NCI-H1694 (cell line): ENCODE data around the gene MAP3K9.
"Not testable (repeated sequence)": the region's sequence is repeated elsewhere in the genome, so short reads cannot be mapped to it uniquely, and the experiment has no call there.

Experiments
- DNase-seq: peaks from one replicate; lab custom pipeline; 2025; lab: John Stamatoyannopoulos, UW

Gene MAP3K9

GRCh38 chr14:70724944-70725343, 84.4 kb downstream of the MAP3K9 start:
- DNase-seq = no peak

- no peak for DNase-seq
Measured at GRCh38 chr14:70724110-70724509, 85.2 kb downstream of the MAP3K9 start.

GRCh38 chr14:70723276-70723675, 86.0 kb downstream of the MAP3K9 start:
- no peak for DNase-seq

DNA sequence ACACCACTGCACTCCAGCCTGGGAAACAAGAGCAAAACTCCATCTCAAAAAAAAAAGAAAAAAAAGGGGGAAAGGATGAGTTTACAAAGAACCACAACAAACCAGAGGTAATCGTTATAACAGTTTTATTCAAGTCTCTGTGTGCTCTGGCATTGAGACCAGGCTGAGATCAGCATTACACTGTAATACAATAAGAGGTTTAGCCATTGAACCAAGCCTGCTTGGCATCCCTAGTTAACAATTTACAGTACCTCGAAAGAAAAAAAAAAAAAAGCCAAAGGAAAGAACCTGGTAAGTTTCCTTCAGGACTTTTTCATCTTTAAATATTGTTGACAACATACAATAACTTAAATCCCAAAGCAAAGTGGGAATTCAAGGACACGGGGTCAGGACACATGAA, 86.9 kb downstream of the MAP3K9 start:
- DNase-seq = no peak

- DNase-seq = no peak
Measured at GRCh38 chr14:70721542-70721941, 87.8 kb downstream of the MAP3K9 start.

DNA sequence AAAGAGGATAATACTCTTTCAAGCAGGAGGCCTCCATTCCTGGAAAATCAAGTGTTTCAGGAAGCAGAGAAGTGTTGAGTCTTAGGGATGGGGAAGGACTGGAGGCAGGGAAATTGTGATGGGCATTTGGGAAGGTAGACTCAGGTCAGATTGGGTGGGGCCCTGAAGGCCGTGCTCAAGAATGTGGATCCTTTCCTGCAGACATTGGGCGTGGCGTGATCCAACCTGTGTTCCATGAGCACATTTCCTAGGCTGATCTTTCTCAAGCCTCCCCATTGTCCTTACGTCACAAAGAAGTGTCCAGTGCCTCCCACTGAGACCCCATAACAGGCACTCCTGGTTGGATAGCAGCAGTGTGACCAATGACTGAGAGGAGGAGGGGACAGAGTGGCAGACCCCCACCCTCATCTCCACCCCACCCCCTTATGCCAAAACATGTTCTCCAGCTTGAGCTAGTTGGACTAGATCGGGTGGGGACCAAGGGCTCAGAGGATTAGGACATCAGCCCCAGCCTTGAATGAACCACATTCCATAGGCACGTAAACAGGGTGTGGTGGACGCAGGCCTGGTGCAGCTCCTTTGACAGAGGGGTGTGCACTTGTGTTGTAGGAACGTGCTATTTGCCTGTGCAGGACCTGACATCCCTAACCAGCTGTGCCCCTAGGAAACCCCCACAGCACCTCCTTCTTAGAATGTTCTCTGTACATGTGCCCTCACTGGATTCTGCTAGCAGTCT, 90.8 kb downstream of the MAP3K9 start:
- no peak for DNase-seq

DNA sequence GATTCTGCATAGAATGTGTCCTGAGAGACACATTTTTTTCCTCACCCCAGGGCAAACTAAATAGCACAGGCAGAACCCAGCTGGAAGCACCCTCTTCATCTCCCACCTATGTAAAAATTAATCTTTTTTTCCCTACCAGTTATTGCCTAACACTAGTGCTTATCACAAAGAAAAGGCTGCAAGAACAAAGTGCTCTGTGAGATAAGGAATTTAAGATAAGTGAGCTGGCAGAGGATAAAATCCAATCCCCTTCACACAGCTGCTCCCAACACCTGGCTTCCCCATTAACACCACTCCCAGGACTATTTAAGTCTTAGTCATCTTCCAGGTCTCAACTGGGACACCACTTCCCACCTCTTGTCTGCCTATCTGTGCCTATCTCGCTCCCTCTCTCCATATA, 92.4 kb downstream of the MAP3K9 start:
- no peak for DNase-seq

GRCh38 chr14:70716483-70716882, 92.8 kb downstream of the MAP3K9 start:
- DNase-seq = no peak

DNA sequence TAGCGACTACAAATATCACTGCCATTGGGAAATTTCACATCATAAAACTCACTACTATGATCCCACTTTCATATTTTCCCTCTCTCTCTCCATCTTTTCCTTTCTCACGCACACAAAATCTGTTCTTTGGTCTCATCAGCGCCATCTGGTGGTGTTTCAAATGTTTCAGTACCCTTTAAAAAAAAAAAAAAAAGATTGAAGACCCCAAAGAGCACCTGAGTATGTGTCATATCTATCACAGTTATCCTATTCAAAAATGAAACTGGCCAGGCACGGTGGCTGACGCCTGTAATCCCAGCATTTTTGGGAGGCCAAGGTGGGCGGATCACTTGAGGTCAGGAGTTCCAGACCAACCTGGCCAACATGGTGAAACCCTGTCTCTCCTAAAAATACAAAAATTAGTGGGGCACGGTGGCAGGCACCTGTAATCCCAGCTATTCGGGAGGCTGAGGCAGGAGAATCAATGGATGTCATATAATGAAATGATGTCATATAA, 95.2 kb downstream of the MAP3K9 start:
- DNase-seq = peak; percentile 90

DNA sequence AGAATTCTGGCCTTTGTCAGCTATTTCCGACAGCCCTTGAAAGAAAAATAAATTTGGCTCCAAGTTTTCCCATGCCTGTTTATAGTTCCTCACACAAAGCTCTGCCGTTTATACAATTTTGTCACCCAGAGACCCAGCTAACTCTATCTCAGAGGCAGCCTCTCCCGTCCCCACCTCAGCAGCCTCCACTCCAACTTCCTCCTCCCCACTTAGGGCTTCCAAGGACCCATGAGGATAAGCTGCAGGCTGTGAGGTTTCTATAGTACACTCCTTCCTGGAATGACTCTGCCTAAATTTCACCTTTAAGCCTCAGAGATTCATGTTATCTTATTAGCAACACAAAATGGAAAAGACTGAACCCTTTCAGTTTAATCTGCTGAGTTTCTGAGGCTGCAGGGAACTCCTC, 95.8 kb downstream of the MAP3K9 start:
- no peak for DNase-seq

- no peak for DNase-seq
Measured at GRCh38 chr14:70713096-70713495, 96.2 kb downstream of the MAP3K9 start.

- no peak for DNase-seq
Measured at GRCh38 chr14:70711451-70711850, 97.9 kb downstream of the MAP3K9 start.

DNA sequence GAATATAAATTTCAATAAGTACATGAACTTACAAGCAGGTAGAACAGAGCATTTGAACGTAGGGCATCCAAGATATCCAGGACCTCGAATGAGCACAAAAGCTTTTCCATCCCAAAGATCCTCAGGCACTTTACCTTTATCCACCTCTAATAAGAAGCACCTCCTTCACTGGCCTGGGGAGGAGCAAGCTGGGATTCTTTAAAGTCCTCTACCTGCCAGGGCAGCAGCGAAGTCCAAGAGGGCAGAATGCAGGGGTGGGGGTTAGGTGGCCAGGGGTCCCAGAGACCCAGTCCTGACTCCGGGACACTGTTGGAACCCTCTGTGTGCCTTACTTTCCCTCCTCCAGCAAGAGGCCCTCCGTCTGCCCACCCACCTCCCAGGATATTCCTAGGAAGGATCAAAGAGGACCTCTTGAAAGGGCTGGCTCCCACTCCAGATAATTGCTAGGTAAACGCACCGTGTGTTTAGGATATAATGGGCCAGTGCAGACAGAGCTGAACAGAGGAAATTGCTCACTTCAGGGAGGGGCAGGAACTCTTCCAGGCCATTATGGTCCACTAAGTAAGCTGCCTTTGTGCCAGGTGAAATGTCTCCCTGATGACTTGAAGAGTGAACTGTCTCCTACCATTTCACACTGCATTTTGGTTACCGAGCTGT, 99.5 kb downstream of the MAP3K9 start:
- no peak for DNase-seq

DNA sequence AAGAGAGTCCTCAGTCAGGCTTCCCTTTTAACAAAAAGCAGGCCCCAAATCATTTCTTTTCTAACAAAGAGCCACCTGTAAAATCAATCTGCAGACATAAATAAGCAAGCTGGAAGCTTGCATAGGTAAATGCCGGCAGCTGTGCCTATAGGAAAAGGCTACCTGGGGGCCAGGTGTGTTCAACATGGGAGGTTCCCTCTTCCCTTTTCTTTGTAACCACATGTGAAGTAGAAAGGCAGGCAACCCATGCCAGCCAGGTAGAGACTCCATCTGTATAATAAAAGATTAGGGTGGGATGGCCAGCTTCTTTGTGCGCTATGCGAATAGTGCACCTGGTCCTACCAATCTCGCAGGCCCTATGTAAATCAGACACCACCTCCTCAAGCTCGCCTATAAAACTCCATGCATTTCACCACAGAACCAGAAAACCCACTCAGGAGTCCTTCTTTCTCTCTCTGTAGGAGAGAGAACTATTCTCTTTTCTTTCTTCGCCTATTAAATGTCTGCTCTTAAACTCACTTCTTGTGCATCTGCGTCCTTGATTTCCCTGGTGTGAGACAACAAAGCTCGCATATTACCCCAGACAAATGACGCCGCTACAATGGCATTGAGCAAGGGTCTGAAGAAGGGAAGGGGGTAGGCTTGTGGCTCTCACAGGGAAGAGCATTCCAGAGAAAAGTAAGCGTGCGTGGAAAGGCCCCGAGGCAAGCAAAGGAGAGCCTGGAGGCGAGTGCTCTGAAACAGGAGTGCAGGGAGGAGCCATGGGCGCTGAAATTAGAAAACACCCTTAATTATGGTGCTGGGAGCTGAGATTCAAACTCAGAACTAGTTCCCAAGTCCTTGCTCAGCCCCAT, 100.4 kb downstream of the MAP3K9 start:
- no peak for DNase-seq

DNA sequence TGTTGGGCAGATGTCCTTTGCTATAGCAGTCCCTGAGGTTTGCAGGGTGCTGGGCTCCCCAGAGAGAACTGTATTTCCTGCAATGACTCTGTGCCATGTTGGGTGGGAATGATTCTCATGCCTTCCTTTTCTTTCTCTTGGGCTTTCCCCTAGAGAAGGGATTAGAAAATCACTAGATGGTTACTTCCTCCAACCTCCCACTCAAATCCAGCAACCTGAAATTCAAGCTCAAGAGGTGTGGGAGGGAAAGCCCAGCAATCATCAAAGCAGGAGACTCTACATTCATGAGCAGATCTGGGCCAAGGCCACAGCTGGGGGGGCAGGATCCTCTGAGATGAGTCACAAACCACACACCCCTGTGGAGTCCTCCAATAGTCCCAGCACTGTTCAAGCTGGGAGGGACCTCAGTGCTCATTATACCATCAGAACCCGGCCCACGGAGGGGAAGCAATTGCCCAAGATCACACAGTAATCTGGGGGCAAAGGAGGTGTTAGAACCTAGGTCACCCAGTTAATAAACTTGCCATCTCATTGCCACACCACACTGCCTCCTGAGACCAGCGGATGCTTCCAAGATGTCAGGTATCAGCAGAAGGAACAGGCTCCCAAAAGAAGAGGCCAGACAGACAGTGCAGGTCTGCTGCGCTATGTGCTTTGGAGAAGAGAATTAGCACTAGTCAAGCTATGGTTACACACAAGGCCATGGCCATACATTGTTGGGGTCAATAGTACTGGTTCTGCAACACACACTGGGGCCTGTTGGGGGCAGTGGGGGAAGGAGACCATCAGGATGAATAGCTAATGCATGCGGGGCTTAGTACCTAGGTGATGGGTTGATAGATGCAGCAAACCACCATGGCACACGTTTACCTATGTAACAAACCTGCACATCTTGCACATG, 101.9 kb downstream of the MAP3K9 start:
- DNase-seq = no peak

DNA sequence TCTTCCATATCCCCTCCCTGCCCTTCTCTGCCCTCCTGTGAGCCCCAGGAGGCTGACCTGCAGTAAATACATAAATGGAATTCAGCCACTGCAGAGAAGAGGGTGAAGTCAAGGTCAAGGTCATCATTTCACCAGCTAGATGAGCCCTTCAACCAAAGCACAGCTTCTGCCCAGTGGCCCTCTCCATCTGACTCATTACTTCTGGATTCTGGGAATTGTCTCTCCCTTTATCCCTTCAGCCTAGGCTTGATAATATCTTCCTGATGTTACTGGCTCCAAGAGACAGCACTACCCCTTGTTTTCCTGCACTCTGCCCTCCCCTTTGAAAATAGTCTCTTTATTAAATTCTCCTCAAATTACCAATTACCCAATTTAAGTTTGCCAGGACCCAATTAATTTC, 103.1 kb downstream of the MAP3K9 start:
- no peak for DNase-seq

GRCh38 chr14:70704960-70705359, 104.4 kb downstream of the MAP3K9 start:
- no peak for DNase-seq

GRCh38 chr14:70703621-70704168, 105.6 kb downstream of the MAP3K9 start:
- not testable (repeated sequence) for DNase-seq

GRCh38 chr14:70702161-70702560, 107.2 kb downstream of the MAP3K9 start:
- DNase-seq = no peak

- no peak for DNase-seq
Measured at GRCh38 chr14:70701610-70702009, 107.7 kb downstream of the MAP3K9 start.

GRCh38 chr14:70700955-70701585, 108.2 kb downstream of the MAP3K9 start:
- no peak for DNase-seq
